ENCODE measurements around the gene SSBP3.
"Not testable (repeated sequence)": the region's sequence is repeated elsewhere in the genome, so short reads cannot be mapped to it uniquely, and the experiment has no call there.

SSBP3 gene

DNA sequence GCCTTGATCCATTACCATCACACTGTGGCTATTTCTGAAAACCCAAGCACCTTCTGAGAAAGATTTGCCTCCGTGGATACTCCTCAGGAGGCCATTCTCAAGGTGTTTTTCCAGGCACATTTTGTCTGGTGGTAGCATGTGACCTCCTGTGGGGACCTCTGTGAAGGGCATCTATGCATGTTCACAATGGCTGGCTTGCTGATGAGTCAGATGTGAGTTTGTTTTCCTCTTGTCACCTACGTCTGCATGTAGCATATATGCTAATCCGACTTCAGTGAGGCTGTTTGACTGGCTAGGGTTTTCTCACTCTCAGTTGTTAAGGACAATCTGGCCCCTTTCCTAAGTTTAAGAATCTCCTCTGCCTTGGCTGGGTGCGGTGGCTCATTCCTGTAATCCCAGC, 198.3 kb downstream of the SSBP3 start:
- not testable (repeated sequence) for DNase-seq

DNA sequence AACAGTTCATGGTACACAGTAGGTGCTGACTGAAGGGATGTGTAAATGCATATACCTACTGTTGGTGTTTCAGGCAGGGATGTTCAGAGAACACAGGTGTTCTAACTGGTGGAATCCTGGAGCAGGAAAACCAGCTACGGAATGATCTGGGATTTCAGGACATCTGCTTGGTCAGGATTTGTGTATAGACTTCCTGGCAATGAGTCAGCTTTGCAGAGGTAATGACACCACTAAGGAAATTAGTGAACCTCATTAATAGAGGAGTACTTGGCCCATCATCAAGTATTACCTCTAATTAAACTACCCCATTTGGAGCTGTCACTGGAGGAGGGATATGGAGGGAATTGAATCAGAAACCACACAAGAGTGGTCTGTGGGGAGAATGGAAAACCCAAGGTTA, 198.9 kb downstream of the SSBP3 start:
- DNase-seq, result no peak

DNA sequence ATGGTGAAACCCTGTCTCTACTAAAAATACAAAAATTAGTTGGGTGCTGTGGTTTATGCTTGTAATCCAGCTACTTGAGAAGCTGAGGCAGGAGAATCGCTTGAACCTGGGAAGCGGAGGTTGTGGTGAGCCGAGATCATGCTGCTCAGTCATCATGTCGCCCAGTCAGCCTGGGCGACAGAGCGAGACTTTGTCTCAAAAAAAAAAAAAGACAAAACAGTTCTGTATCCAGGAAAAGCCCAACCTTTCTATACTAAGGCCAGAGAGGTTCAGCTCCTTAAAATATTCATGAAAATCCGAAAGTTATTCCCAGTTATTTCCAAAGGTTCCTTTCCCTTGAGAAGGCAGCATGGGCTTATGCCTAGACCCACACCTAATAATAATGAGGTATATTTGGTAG, 202.0 kb downstream of the SSBP3 start:
- no peak for DNase-seq

DNA sequence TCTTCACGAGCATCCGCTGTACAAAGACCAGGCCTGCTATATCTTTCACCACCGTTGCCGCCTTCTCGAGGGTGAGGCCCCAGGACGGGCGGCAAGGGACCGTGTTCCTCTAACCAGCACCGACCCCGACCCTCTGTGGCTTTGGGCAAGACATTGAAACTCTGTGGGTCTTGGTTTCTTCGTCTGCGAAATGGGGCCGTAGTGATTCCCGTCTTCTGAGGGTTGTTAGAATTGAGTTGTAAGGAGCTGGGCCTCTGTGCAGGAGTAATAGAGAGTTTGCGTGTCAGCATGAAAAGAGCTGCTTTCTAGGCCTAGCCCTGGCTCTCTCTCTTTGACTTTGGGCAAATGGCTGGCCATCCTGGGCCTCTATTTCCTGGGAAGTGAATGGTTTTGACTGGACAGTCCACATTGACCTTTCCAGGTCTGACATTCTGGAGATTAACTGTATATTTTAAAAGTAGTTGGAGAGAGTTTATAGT, 205.6 kb downstream of the SSBP3 start:
- no peak for DNase-seq

DNA sequence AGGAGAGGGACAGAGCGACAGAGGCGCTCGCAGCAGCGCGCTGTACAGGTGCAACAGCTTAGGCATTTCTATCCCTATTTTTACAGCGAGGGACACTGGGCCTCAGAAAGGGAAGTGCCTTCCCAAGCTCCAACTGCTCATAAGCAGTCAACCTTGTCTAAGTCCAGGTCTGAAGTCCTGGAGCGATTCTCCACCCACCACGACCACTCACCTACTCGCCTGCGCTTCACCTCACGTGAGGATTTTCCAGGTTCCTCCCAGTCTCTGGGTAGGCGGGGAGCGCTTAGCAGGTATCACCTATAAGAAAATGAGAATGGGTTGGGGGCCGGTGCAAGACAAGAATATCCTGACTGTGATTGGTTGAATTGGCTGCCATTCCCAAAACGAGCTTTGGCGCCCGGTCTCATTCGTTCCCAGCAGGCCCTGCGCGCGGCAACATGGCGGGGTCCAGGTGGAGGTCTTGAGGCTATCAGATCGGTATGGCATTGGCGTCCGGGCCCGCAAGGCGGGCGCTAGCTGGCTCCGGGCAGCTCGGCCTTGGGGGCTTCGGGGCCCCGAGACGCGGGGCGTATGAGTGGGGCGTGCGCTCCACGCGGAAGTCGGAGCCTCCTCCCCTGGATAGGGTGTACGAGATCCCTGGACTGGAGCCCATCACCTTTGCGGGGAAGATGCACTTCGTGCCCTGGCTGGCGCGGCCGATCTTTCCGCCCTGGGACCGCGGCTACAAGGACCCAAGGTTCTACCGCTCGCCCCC, 206.3 kb downstream of the SSBP3 start, which contains the start of the genes CYB5RL and MRPL37:
Gene CYB5RL (minus strand): TSS at position 266 of the 754 bp plus-strand sequence. CDS start 4,414 bp downstream, outside the sequence.
Gene MRPL37 (plus strand): TSS at position 403 of the 754 bp plus-strand sequence. CDS start 77 bp downstream, at position 480.
- peak; percentile 94 for DNase-seq

DNA sequence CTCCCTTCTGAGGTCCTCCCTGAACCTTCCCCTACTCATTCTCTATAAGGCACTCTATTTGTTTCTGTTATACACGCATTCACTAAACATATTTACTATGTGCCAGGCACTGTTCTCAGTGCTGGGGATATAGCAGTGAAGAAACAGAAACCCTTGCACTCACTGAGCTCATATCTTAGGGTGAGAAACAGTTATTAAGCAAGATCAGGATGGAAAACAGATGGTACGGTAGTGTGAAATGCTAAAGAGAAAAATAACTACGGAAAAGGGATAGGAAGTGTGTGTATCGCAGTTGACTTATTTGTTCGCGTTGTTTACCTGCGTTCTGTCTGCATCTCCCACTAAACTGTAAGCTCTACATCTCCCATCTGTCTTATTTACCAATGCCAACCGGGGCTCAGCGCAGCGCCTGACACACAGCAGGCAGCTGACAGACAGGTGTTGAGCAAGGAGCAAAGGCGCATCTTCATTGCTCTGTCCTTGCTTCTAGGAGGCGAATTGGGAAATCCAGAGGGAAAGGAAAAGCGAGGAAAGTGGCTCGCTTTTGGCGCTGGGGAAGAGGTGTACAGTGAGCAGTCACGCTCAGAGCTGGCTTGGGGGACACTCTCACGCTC, 206.9 kb downstream of the SSBP3 start:
- no peak for DNase-seq

DNA sequence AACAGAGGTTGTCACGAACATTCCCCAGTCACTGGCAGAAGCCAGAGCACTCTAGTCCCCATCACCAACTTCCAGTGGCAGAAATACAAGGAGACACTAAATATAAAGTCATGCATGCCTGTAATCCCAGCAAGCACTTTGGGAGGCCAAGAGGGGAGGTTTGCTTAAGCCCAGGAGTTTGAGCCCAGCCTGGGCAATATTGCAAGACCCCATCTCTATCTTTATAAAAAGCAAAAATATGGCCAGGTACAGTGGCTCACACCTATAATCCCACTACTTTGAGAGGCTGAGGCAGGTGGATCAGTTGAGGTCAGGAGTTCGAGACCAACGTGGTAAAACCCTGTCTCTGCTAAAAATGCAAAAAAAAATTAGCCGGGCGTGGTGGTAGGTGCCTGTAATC, 212.7 kb downstream of the SSBP3 start:
- DNase-seq, result no peak

DNA sequence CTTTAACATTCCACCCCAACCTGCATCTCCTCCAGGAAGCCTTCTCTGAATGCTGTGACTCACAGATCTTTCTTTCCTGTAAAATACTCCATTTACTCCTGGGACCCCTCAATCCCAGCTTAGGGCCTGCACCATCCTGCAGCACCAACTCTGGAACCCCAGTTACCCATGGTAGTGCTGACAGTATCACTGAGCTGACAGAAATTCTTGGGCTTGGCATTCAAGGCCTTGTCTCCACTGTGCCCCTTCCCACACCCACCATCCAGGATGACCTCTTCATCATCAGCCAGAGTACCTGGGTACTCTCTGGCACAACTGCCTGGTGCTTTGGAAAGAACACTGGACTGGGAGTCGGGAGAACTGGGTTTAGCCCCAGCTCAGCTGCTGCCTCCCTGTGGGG, 214.7 kb downstream of the SSBP3 start:
- DNase-seq, result no peak

DNA sequence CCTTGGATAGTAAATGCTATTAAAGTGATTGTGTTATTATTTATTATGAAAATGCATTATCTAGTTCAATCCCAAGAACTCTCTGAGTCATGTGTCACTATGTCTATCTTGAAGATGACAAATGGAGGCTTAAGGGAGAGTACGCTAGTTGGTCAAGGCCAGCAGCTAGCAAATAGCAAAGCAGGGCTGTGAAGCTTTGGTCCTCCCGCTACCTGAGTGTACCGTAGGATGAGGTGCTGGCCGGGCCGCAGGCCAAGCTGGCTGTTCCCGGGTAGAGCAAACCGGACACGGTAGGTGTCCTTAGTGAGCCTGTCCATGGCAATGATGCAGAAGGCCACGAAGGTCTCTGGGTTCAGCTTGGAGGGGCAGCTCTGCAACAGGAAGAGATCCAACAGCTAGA, 215.7 kb downstream of the SSBP3 start:
- no peak for DNase-seq

DNA sequence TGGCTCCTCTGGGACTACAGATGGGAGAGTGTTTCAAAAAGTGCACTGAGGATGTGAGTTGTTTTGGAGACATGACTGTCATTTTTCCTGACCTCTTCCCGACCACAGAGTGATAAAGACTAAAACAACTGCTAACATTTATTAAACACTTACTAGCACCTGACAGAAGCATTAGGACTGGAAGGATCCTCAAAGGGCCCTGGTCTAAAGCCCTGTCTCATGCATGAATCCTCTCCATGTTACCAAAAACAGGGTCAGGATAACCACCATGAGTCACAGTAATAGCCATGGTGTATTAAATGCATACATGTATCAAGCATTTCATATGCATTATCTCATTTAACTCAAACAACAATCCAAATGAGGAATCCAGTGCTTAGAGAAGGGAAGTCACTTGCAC, 217.9 kb downstream of the SSBP3 start:
- DNase-seq, result no peak

DNA sequence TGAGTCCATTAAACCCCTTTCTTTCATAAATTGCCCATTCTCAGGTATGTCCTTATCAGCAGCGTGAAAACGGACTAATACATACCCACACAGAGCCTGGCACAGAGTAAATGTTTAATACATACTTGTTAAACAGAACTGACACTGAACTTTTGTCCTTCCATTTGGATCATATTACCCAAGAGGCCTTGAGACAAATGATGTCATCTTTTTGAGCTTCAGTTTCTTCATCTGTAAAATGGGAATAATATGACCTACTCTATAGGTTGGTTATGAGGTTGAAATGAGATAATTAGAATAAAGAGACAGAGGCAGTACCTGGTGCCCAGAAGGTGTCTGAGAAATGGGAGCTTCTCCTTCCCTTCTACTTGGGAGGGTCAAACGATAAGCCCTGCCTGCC, 220.1 kb downstream of the SSBP3 start:
- no peak for DNase-seq

DNA sequence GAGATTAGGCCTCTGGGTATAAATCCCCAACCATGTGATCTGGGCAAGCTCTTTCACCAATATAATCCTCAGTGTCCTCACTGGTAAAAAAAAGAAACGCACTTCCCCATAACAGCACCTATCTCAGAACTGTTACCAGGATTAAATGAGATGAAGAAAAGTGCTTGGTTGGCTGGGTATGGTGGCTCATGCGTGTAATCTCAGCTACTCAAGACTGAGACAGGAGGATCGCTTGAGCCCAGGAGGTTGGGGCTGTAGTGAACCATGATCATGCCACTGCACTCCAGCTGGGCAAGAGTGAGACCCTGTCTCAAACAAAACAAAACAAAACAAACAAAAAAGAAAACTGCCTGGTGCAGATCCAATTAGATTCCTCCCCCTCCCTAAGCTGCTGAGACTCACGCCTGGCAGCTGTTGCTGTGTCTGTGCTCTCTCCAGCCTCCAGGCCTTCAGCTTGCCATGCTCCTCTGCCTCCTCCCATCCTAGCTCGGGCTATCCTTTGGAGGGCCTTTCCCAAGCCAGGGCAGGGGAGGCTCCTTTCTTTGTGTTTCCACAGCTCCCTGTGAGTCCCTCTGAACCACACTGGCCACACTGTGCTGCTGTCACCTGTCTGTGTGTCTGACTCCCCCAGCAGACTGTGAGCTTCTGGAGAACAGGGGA, 225.4 kb downstream of the SSBP3 start:
- no peak for DNase-seq

DNA sequence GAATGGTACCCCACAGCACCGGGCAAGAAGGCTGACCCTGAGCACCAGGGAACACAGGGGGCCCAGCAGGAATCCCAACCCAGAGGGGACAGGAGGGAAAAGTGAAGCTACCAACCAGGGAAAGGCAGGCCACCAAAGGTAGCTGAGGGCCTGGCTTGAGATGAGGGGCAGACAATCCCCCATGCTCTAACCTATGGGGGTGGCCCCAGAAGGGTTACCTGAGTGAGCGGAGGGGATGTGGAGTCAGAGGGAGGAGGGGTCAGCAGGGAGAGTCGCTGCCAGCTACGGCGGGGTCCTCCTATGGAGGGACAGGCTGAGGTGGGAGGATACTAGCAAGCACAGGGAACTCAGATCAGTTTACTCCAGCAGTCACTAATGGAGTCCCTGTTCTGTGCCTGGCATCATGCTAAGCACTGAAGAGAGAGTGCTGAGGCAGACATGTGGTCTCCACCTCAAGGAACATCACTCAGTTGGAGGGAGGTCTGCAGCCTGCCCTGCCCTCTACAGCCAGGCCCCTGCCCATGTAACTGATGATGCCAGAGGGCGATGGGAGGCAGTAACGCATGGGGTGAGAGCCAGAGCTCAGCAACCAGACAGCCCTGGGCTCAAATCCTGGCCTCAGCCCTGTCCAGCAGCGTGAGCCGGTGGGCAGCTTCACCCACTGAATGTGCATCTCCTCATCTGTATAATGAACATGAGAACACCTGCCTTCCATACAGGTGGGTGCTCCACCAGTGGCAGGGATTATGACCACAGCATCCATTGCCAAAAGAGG, 227.7 kb downstream of the SSBP3 start:
- DNase-seq, result no peak

DNA sequence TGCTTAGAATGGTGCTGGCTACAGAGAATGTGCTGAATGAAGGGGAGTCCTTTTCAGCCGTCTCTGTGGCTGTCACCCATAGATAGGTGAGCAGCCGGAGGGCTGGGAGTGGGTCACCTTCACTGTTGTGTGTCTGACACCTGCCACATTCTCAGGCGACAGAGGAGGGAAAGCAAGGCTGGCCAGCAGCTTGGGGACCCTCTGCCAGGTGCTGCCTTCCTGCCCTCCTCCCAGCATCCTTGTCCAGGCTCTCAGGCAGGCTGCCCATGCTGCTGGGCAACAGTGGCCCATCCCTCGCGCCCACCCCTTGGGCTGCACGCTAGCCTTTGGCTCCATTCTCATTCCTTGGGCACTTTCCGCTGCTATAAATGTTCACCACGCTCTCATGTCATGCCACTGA, 228.5 kb downstream of the SSBP3 start:
- DNase-seq, result no peak

DNA sequence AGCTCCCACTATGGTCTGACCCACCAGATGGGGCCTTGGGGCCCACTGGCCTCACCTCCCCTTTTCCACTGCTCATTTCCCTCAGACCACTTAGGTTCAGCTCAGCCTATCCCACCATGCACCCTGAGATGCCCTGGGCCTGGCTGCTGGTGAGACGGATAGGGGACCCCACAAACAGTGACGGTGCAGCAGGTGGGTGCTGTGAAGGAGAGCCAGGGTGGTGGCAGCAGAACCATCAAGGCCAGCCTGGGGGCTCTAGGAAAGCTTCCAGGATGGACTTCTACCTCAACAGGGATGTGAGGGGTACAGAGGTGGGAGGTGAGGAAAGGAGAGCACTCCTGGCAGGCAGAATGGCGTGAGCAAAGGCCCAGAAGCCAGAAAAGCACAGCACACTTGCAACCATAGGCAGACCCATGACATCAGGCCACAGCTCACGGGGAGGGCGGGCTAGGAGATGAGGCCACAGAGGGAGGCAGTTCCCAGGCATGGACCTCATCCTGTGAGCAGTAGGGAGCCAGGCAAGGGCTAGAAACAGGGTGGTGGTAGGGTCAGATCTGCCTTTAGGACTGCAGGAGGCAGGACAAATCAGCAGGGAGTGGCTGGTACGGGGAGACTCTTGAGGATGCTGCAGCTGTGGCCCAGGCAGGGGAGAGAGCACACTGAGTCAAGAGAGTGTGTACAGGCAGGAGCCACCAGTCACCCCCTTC, 229.4 kb downstream of the SSBP3 start:
- no peak for DNase-seq

Measured in DMS 273 treated with DMSO at 0.1 percent for 48 hours (cell line).